Stomach (tissue), 9 donors: Measurements from ENCODE around the gene HOXD13. TPM values are rescaled to one million over a fixed set of nuclear protein-coding genes. Genes with fewer than 3 reads are reported as not detected.

ENCODE experiments used
- DNase-seq, 2 donors: peaks; one replicate each; pipeline versions ENCODE4 v3.0.0 to v3.0.0-alpha.2; 2013 to 2019
- H3K27ac ChIP-seq, 5 donors: fragments of 200-600 bp in 4 of 5; sonication (generic) in 4 of 5; one replicate each; pipeline ENCODE4 v1.5.1; 2013 to 2019; ENCODE audit warnings: mild to moderate bottlenecking in 1 of 5, moderate library complexity in 1 of 5
- H3K27me3 ChIP-seq, 3 donors: fragments of 200-600 bp; sonication (generic); one replicate each; pipeline ENCODE4 v1.5.1; 2017 to 2019; ENCODE audit warnings: mixed run types in 1 of 3
- H3K36me3 ChIP-seq, 4 donors: fragments of 200-600 bp; sonication (generic); 1 replicate in 3 of 4; 2 replicates in 1 of 4; pipeline ENCODE4 v1.5.1; 2016 to 2019
- H3K4me1 ChIP-seq, 4 donors: fragments of 200-600 bp; sonication (generic); one replicate each; pipeline ENCODE4 v1.5.1; 2016 to 2019
- H3K4me3 ChIP-seq, 4 donors: fragments of 200-600 bp; sonication (generic) in 3 of 4; one replicate each; pipeline ENCODE4 v1.5.1; 2016 to 2019; ENCODE audit warnings: mild to moderate bottlenecking in 1 of 4
- H3K9me3 ChIP-seq, 4 donors: fragments of 200-600 bp; sonication (generic); one replicate each; pipeline ENCODE4 v1.5.1; 2016 to 2019
- EP300 ChIP-seq: sonication (generic); formaldehyde crosslinking; IDR thresholded peaks from one replicate; pipeline ENCODE4 v1.6.1; 2017; ENCODE audit warnings: antibody characterized with exemption
- POLR2A ChIP-seq, 4 donors: fragments of 450-650 bp; IDR thresholded peaks; one replicate each; pipeline ENCODE4 v1.6.1; 2016; ENCODE audit warnings: antibody characterized with exemption in 4 of 4, control low read depth in 2 of 4, mild to moderate bottlenecking in 1 of 4, moderate library complexity in 1 of 4
- POLR2AphosphoS5 ChIP-seq, 3 donors: sonication (generic); formaldehyde crosslinking; IDR thresholded peaks; one replicate each; pipeline ENCODE4 v1.6.1; 2016; ENCODE audit warnings: antibody characterized with exemption in 3 of 3
- WGBS, 5 donors: extraction: QIAGEN DNeasy Blood & Tissue Kit in 3 of 5; methylation state at CpG; one replicate each; pipeline versions ENCODE4 v1.1.5 to v1.1.7; 2013 to 2018; 5-methylcytosine and 5-hydroxymethylcytosine counted together
- intact Hi-C: fragments of 100-400 bp; cut with DNase I; formaldehyde crosslinking; loops from one replicate; pipeline ENCODE4 v1.15.1; 2023; ENCODE audit warnings: low total_unique reads
- polyA plus RNA-seq, 3 donors: library from polyadenylated mRNA; stranded (reverse); fragments of 200-250 nt; gene quantifications; one replicate each; pipeline ENCODE4 v1.2.3, GENCODE V29; 2013
- total RNA-seq, 5 donors: library from RNA; depleted of rRNA; stranded (reverse); fragments of >200 nt; gene quantifications; one replicate each; pipeline versions ENCODE4 v1.1.0 to v1.2.3, GENCODE V29; 2014 to 2016
- TF ChIP-seq, protein P1 (sequence below), 7 experiments: fragments of 450-650 bp in 4 of 7; fragments of 200-600 bp in 3 of 7; sonication (generic) in 3 of 7; IDR thresholded peaks; one replicate each; pipeline ENCODE4 v1.5.1; 2016 to 2019; ENCODE audit warnings: antibody characterized with exemption in 7 of 7, control low read depth in 2 of 7, mild to moderate bottlenecking in 1 of 7
- donor health status: healthy with polysubstance abuse.
- donor health status: Bipolar disorder and iron deficiency.
- donor health status: healthy.

The HOXD13 gene
- total and polyA plus RNA-seq, 8 donors: not detected

DNA sequence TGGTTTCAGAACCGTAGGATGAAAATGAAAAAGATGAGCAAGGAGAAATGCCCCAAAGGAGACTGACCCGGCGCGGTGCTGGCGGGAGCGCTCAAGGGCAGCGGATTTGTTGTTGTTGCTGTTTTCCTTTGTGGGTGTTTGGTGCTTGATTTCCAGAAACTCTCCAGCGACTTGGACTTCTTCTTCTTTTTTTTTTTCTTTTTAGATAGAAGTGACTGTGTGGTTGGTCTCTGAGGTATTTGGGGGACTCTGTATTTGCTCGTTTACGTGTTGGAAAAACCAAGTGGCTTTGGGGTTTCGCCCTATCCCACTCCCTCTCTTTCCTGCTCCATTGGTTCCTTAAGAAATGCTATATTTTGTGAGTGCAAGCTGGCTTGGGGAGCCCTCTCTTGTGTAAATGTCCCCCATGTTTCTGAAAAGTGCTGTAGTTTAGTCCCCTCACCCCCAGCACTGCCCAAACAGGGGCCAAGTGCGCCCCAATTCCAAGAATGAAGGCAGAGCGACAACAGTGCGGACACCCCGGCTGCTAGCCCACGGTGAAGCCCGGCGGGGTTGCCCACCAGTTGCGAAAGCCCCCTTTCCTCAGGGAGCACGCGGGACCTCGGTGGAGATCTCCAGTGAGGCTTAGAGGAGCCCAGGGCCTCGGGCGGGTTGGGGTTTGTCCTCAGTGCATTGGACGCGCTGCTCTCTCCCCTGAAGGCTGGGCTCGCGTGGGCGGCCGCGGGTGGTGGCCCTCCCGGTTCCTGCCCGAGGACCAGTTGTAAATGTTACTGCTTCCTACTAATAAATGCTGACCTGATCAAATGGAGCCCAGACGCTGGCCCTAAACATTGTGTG, 31.8 kb downstream of the HOXD13 start:
- Histone ChIP-seq H3K4me3 (no peak overlapping the region), H3K27ac (no peak overlapping the region), H3K36me3 (no peaks in the 10 kb centered on the region), H3K9me3 (peaks cover 0 to 31% (median 0%) of the 10 kb centered on the region in 4 donors), H3K27me3 (peaks cover 51 to 100% (median 92%) of the 10 kb centered on the region in 3 donors), H3K4me1 (peaks cover 15 to 45% (median 32%) of the 10 kb centered on the region in 4 donors)
- WGBS, 5 donors: 11 to 27% (median 14%) methylated on average over 22 to 34 of the region's 34 CpGs
- no peak for TF ChIP-seq POLR2AphosphoS5 (IDR thresholded peaks at IDR 0.05)
- intact Hi-C loops: loop anchor here (10.0 kb wide), 1 partner anchor 530 kb away; no protein-coding TSS in a partner anchor
- DNase-seq: no peak

DNA sequence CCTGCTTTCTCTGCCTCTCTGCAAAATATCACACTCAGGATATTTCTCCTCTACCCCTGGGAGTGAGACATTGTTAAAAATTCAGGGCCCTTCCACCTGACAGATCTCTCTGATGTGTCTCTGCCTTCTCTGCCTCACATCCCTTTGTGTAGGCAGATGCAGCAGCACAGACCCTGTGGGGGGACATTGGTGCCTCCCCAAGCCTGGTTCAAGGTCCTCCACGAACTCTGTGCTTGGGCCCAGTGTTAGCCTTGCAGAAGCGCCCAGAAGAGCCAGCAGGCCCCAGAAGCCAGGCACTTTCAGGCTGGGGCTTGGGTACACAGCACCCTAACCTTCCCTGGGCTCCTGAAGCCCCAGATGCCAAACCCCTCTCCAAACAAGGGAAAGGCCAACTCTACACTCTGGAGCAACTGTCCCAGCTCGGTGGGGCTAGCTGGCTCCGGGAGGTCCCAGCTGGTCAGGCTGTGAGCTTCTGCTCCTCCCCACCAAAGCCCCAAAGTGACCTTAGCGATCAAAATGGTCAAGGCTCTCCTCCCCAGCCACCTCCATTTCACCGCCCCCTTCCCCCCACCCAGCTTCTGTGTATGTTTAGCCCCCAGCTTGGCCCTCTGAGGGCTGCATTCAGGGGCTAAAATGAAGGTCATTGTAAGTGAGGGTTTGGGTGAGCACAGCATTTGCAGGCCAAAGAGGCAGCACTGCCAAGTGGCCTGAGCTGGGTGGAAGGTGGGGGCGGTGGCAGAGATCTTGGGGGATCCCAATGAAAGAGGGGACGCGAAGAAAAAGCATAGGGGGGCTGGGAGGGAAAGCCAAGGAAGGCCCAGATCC, 32.6 kb downstream of the HOXD13 start:
- WGBS, 5 donors: 14 to 28% (median 18%) methylated on average over 5 to 9 of the region's 9 CpGs
- DNase-seq: no peak
- H3K36me3 ChIP-seq: no peaks in the 10 kb centered on the region
- no peak overlapping the region for H3K4me3 ChIP-seq
- H3K9me3 ChIP-seq: peaks cover 0 to 37% (median 0%) of the 10 kb centered on the region in 4 donors
- no peak overlapping the region for H3K27ac ChIP-seq
- peaks cover 23 to 52% (median 37%) of the 10 kb centered on the region in 4 donors for H3K4me1 ChIP-seq
- peaks cover 55 to 100% (median 93%) of the 10 kb centered on the region in 3 donors for H3K27me3 ChIP-seq
- intact Hi-C loops: loop anchor here (5.0 to 10.0 kb wide), 2 partner anchors 530 to 1022 kb away; no protein-coding TSS in a partner anchor
- TF ChIP-seq, protein P1, sequence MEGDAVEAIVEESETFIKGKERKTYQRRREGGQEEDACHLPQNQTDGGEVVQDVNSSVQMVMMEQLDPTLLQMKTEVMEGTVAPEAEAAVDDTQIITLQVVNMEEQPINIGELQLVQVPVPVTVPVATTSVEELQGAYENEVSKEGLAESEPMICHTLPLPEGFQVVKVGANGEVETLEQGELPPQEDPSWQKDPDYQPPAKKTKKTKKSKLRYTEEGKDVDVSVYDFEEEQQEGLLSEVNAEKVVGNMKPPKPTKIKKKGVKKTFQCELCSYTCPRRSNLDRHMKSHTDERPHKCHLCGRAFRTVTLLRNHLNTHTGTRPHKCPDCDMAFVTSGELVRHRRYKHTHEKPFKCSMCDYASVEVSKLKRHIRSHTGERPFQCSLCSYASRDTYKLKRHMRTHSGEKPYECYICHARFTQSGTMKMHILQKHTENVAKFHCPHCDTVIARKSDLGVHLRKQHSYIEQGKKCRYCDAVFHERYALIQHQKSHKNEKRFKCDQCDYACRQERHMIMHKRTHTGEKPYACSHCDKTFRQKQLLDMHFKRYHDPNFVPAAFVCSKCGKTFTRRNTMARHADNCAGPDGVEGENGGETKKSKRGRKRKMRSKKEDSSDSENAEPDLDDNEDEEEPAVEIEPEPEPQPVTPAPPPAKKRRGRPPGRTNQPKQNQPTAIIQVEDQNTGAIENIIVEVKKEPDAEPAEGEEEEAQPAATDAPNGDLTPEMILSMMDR (IDR thresholded peaks at IDR 0.05): no peak
- TF ChIP-seq POLR2AphosphoS5 (IDR thresholded peaks at IDR 0.05) (no peak), POLR2A (IDR thresholded peaks at IDR 0.05) (no peak), EP300 (no peak)

DNA sequence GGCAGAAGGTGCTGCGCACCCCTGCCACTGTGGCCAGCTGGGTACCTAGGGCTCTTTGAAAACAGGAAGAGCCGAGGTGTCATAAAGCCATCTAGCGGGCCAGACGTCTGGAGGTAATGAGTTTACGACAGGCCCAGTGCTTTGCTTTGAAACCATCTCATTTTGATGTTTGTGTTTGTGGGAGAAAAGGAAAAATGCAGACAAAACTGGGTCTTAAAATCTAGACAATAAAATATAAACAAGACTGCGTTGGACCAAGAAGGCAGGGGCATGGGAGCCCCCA, 33.2 kb downstream of the HOXD13 start:
- intact Hi-C loops: loop anchor here (5.0 to 10.0 kb wide), 2 partner anchors 529 to 1022 kb away; no protein-coding TSS in a partner anchor
- Histone ChIP-seq H3K36me3 (no peaks in the 10 kb centered on the region), H3K9me3 (peaks cover 0 to 42% (median 0%) of the 10 kb centered on the region in 4 donors), H3K27me3 (peaks cover 54 to 100% (median 93%) of the 10 kb centered on the region in 3 donors), H3K4me1 (peaks cover 28 to 57% (median 42%) of the 10 kb centered on the region in 4 donors), H3K27ac (no peak overlapping the region), H3K4me3 (no peak overlapping the region)
- WGBS, 5 donors: 13 to 24% (median 15%) methylated on average over 6 of the region's 6 CpGs
- TF ChIP-seq EP300 (no peak), POLR2A (IDR thresholded peaks at IDR 0.05) (no peak), POLR2AphosphoS5 (IDR thresholded peaks at IDR 0.05) (no peak)
- TF ChIP-seq, protein P1 (IDR thresholded peaks at IDR 0.05): no peak
- DNase-seq: no peak

DNA sequence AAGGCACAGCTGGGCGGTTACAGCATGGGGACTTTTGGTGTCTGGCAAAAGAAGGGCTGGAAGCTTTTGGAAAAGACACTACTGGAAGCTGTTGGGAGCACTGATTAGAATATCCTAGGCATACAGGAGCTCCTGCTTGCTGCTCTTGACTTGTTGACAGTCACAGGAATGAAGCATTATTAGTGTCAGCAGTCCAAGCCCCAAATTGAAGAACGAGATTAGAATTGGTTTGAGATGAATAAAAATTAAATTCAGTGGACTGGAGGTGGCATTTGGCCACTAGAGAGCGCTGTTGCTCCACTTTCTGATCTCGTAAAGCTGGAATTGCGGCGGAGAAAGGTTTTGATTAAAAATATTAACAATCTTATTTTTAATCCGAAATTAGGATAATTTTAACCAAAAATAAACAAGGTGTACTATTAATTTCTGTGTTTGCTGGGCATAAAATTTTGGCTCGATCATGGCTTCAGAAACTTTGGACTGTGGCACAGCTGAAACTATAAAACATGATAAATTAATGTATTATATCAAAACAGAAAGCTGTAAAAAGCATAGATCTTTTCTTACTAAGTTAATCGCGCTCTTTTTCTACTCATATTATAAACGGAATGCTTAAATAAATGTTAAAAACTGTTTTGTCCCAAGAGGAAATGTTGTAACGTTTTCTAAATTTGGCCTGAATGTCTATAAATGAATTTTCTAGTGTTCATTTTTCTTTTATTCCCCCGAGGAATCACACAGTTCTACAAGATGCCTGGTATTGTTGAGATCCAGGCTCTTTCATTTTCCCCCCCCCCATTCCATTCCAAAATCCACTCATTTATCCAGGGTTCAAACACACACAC, 34.6 kb downstream of the HOXD13 start:
- intact Hi-C loops: loop anchor here (5.0 to 10.0 kb wide), 2 partner anchors 528 to 1020 kb away; no protein-coding TSS in a partner anchor
- H3K4me1 ChIP-seq: peaks cover 28 to 57% (median 42%) of the 10 kb centered on the region in 4 donors
- 3 to 5% (median 4%) methylated on average over 13 of the region's 13 CpGs for WGBS, 5 donors
- no peak for TF ChIP-seq EP300
- TF ChIP-seq, protein P1 (IDR thresholded peaks at IDR 0.05): peak in 5 of 7 experiments; percentile 62 to 97 (median 87)
- H3K27ac ChIP-seq: no peak overlapping the region
- peaks cover 0 to 34% (median 2%) of the 10 kb centered on the region in 4 donors for H3K9me3 ChIP-seq
- H3K36me3 ChIP-seq: no peaks in the 10 kb centered on the region
- DNase-seq: peak; percentile 74 to 87
- H3K27me3 ChIP-seq: peaks cover 57 to 100% (median 93%) of the 10 kb centered on the region in 3 donors
- no peak overlapping the region for H3K4me3 ChIP-seq
